ENCODE results near the gene XRN2.

DNA sequence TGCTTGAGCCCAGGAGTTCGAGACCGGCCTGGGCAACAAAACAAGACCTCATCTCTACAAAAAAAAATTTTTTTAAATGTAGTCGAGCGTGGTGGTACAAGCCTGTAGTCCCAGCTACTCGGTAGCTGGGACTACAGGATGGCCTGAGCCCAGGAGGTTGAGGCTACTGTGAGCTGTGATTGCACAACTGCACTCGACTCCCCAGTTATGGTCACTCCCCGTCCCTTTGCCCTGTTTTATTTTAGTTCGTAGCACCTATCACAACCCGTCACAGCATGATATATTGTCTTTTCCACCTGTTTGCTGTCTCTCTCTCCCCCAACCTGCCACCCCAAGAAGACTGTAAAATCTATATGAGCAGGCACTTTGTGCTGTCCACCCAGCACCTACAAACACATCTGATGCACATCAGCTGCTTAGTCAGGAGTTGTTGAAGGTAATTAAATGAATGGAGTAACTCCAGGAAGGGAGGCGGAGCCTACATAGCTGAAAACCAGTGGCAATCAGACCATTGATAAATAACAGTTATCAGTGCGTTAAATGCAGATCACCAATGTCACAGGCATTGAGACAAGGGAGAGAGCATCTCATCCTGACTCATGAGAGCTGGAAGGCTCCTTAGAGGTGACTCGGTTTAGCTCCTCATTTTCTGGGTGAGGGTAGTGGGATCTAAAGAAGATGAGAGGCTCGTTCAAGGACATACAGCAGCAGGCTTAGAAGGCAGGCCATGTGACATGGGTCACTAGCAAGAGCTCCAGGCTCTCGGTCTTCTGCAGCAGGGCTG, 14.4 kb upstream of the XRN2 start:
- TF ChIP-seq, protein P1, sequence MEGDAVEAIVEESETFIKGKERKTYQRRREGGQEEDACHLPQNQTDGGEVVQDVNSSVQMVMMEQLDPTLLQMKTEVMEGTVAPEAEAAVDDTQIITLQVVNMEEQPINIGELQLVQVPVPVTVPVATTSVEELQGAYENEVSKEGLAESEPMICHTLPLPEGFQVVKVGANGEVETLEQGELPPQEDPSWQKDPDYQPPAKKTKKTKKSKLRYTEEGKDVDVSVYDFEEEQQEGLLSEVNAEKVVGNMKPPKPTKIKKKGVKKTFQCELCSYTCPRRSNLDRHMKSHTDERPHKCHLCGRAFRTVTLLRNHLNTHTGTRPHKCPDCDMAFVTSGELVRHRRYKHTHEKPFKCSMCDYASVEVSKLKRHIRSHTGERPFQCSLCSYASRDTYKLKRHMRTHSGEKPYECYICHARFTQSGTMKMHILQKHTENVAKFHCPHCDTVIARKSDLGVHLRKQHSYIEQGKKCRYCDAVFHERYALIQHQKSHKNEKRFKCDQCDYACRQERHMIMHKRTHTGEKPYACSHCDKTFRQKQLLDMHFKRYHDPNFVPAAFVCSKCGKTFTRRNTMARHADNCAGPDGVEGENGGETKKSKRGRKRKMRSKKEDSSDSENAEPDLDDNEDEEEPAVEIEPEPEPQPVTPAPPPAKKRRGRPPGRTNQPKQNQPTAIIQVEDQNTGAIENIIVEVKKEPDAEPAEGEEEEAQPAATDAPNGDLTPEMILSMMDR (IDR thresholded peaks at IDR 0.05): no peak
- TF ChIP-seq EZH2 (IDR thresholded peaks at IDR 0.05; ENCODE audit: borderline replicate concordance, insufficient read depth, low read depth, low read length, poor library complexity, severe bottlenecking): no peak
